Measurements from ENCODE around the gene SLIT3.

SLIT3 gene

DNA sequence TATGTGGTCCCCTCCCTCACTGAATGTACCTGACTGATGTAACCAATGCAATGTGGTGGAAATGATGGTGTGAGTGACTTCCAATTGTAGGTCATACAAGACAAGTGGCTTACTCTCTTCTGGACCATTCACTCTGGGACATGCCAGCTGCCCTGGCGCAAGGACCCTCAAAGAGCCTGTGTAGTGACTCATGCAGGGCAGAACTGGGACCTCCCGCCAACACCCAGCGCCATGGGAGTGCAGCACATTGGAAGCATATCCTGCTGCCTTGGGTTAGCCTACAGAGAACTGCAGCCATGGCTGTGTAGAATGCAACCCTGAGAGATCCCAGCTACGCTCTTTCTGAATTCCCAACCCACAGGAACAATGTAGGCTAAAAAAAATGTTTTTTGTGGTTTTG, 631.8 kb downstream of the SLIT3 start:
- H3K36me3 ChIP-seq (ENCODE audit: insufficient read depth, low read length), result no peaks in the 10 kb centered on the region
- no peak overlapping the region for H3K4me3 ChIP-seq
- no peak for DNase-seq (ENCODE audit: low read depth, low spot score)
- no peaks in the 10 kb centered on the region for H3K9me3 ChIP-seq (ENCODE audit: low read depth, low read length)
- no peak for TF ChIP-seq POLR2AphosphoS5 (IDR thresholded peaks at IDR 0.05; ENCODE audit: borderline replicate concordance, low read depth, low read length)
- no peak for TF ChIP-seq EZH2 (IDR thresholded peaks at IDR 0.05)
- no peak for TF ChIP-seq FOXP2 (optimal IDR thresholded peaks at IDR 0.05; ENCODE audit: control extremely low read depth, extremely low read length, insufficient read depth)
- H3K9ac ChIP-seq (ENCODE audit: insufficient read length), result no peak overlapping the region
- no peak overlapping the region for H3K27ac ChIP-seq

GRCh38 chr5:168668078-168668477, 632.9 kb downstream of the SLIT3 start:
- no peak for TF ChIP-seq EZH2 (IDR thresholded peaks at IDR 0.05)
- TF ChIP-seq FOXP2 (optimal IDR thresholded peaks at IDR 0.05; ENCODE audit: control extremely low read depth, extremely low read length, insufficient read depth), result no peak
- TF ChIP-seq POLR2AphosphoS5 (IDR thresholded peaks at IDR 0.05; ENCODE audit: borderline replicate concordance, low read depth, low read length), result no peak
- DNase-seq (ENCODE audit: low read depth, low spot score), result no peak
- no peaks in the 10 kb centered on the region for H3K9me3 ChIP-seq (ENCODE audit: low read depth, low read length)

DNA sequence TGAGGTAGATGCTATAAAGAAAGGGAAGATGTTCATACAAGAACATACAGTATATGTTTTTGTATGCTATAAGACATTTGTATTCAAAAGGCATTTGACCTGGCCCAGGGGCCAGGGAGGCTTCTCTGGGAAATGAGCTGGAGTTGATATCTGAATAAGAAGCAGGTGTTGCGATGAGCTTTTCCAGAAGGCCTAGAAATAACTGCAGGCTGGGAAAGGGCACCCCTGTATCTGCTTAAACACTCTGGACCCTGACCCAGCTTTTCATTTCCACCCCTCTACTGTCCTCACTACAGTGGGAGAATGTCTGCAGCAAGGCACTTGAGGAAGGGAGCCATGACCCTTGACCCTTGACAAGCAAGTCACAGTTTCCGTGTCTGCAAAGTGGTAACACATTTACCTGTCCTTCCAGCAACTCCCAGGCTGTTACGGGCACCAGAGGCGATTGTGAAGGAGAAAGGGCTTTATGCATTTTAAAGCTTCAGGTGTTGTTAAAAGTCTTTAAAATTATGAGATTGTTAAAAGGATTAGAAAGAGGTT, 633.6 kb downstream of the SLIT3 start:
- H3K36me3 ChIP-seq (ENCODE audit: insufficient read depth, low read length), result no peaks in the 10 kb centered on the region
- TF ChIP-seq EZH2 (IDR thresholded peaks at IDR 0.05) (no peak), POLR2AphosphoS5 (IDR thresholded peaks at IDR 0.05; ENCODE audit: borderline replicate concordance, low read depth, low read length) (no peak), FOXP2 (optimal IDR thresholded peaks at IDR 0.05; ENCODE audit: control extremely low read depth, extremely low read length, insufficient read depth) (no peak)
- H3K27ac ChIP-seq, result no peak overlapping the region
- DNase-seq (ENCODE audit: low read depth, low spot score), result no peak
- H3K9me3 ChIP-seq (ENCODE audit: low read depth, low read length), result no peaks in the 10 kb centered on the region
- no peak overlapping the region for H3K9ac ChIP-seq (ENCODE audit: insufficient read length)
- H3K4me3 ChIP-seq, result no peak overlapping the region

More at GRCh38 chr5:168668078-168668477, 632.9 kb downstream of the SLIT3 start:
- Histone ChIP-seq H3K36me3 (ENCODE audit: insufficient read depth, low read length) (no peaks in the 10 kb centered on the region), H3K9ac (ENCODE audit: insufficient read length) (no peak overlapping the region), H3K27ac (no peak overlapping the region), H3K4me3 (no peak overlapping the region)

- Histone ChIP-seq H3K36me3 (ENCODE audit: insufficient read depth, low read length) (no peaks in the 10 kb centered on the region), H3K27ac (no peak overlapping the region), H3K9me3 (ENCODE audit: low read depth, low read length) (no peaks in the 10 kb centered on the region), H3K4me3 (no peak overlapping the region), H3K9ac (ENCODE audit: insufficient read length) (no peak overlapping the region)
- DNase-seq (ENCODE audit: low read depth, low spot score), result no peak
- TF ChIP-seq EZH2 (IDR thresholded peaks at IDR 0.05) (no peak), POLR2AphosphoS5 (IDR thresholded peaks at IDR 0.05; ENCODE audit: borderline replicate concordance, low read depth, low read length) (no peak), FOXP2 (optimal IDR thresholded peaks at IDR 0.05; ENCODE audit: control extremely low read depth, extremely low read length, insufficient read depth) (no peak)
Measured at GRCh38 chr5:168666356-168666755, 634.6 kb downstream of the SLIT3 start.

- Histone ChIP-seq H3K27ac (no peak overlapping the region), H3K9ac (ENCODE audit: insufficient read length) (no peak overlapping the region)
Measured at GRCh38 chr5:168663276-168664004, 637.5 kb downstream of the SLIT3 start.

GRCh38 chr5:168661593-168662485, 639.1 kb downstream of the SLIT3 start:
- Histone ChIP-seq H3K27ac (no peak overlapping the region), H3K9ac (ENCODE audit: insufficient read length) (no peak overlapping the region), H3K9me3 (ENCODE audit: low read depth, low read length) (no peaks in the 10 kb centered on the region), H3K4me3 (no peak overlapping the region), H3K36me3 (ENCODE audit: insufficient read depth, low read length) (no peaks in the 10 kb centered on the region)
- no peak for TF ChIP-seq FOXP2 (optimal IDR thresholded peaks at IDR 0.05; ENCODE audit: control extremely low read depth, extremely low read length, insufficient read depth)
- no peak for TF ChIP-seq EZH2 (IDR thresholded peaks at IDR 0.05)
- TF ChIP-seq POLR2AphosphoS5 (IDR thresholded peaks at IDR 0.05; ENCODE audit: borderline replicate concordance, low read depth, low read length), result no peak
- DNase-seq (ENCODE audit: low read depth, low spot score), result no peak

More at GRCh38 chr5:168663276-168664004, 637.5 kb downstream of the SLIT3 start:
- TF ChIP-seq POLR2AphosphoS5 (IDR thresholded peaks at IDR 0.05; ENCODE audit: borderline replicate concordance, low read depth, low read length) (no peak), FOXP2 (optimal IDR thresholded peaks at IDR 0.05; ENCODE audit: control extremely low read depth, extremely low read length, insufficient read depth) (no peak), EZH2 (IDR thresholded peaks at IDR 0.05) (no peak)
- H3K36me3 ChIP-seq (ENCODE audit: insufficient read depth, low read length), result no peaks in the 10 kb centered on the region
- no peak for DNase-seq (ENCODE audit: low read depth, low spot score)
- no peak overlapping the region for H3K4me3 ChIP-seq
- H3K9me3 ChIP-seq (ENCODE audit: low read depth, low read length), result no peaks in the 10 kb centered on the region

GRCh38 chr5:168660691-168661090, 640.2 kb downstream of the SLIT3 start:
- H3K36me3 ChIP-seq (ENCODE audit: insufficient read depth, low read length), result no peaks in the 10 kb centered on the region
- DNase-seq (ENCODE audit: low read depth, low spot score), result no peak

GRCh38 chr5:168659286-168659847, 641.6 kb downstream of the SLIT3 start:
- Histone ChIP-seq H3K36me3 (ENCODE audit: insufficient read depth, low read length) (no peaks in the 10 kb centered on the region), H3K9me3 (ENCODE audit: low read depth, low read length) (no peaks in the 10 kb centered on the region), H3K27ac (no peak overlapping the region), H3K4me3 (no peak overlapping the region), H3K9ac (ENCODE audit: insufficient read length) (no peak overlapping the region)
- no peak for DNase-seq (ENCODE audit: low read depth, low spot score)
- no peak for TF ChIP-seq POLR2AphosphoS5 (IDR thresholded peaks at IDR 0.05; ENCODE audit: borderline replicate concordance, low read depth, low read length)
- no peak for TF ChIP-seq FOXP2 (optimal IDR thresholded peaks at IDR 0.05; ENCODE audit: control extremely low read depth, extremely low read length, insufficient read depth)
- no peak for TF ChIP-seq EZH2 (IDR thresholded peaks at IDR 0.05)

More at GRCh38 chr5:168660691-168661090, 640.2 kb downstream of the SLIT3 start:
- no peaks in the 10 kb centered on the region for H3K9me3 ChIP-seq (ENCODE audit: low read depth, low read length)
- H3K9ac ChIP-seq (ENCODE audit: insufficient read length), result no peak overlapping the region
- H3K27ac ChIP-seq, result no peak overlapping the region
- no peak overlapping the region for H3K4me3 ChIP-seq
- TF ChIP-seq POLR2AphosphoS5 (IDR thresholded peaks at IDR 0.05; ENCODE audit: borderline replicate concordance, low read depth, low read length) (no peak), FOXP2 (optimal IDR thresholded peaks at IDR 0.05; ENCODE audit: control extremely low read depth, extremely low read length, insufficient read depth) (no peak), EZH2 (IDR thresholded peaks at IDR 0.05) (no peak)

All from SK-N-MC (cell line).